CD14-positive monocyte (primary cell): ENCODE results near the gene MLLT10. TPM values are rescaled to one million over a fixed set of nuclear protein-coding genes. Genes with fewer than 3 reads are reported as not detected.

Experiments
- DNase-seq, 3 donors: peaks; one replicate each; pipeline ENCODE4 v3.0.0-alpha.2; 2011 to 2022
- H2AFZ ChIP-seq: 2 replicates; pipeline ENCODE4 v1.6.0; 2012; ENCODE audit warnings: mild to moderate bottlenecking, low read depth, low read length, inconsistent platforms; ENCODE audit not compliant: insufficient read depth, poor library complexity, severe bottlenecking
- H3K27ac ChIP-seq, 2 donors: 1 replicate in 1 of 2; 2 replicates in 1 of 2; pipeline ENCODE4 v1.5.1; 2012 to 2013; ENCODE audit warnings: low read length in 2 of 2, control low read depth in 1 of 2, inconsistent platforms in 1 of 2, low read depth in 1 of 2, mild to moderate bottlenecking in 1 of 2
- H3K27me3 ChIP-seq, 2 donors: one replicate each; pipeline versions ENCODE4 v1.6.0 to v1.6.1; 2011 to 2013; ENCODE audit warnings: low read length in 2 of 2; ENCODE audit not compliant: control insufficient read depth in 2 of 2, insufficient read depth in 2 of 2
- H3K36me3 ChIP-seq, 2 donors: replicated peaks in 1 of 2; 1 replicate in 1 of 2; 2 replicates in 1 of 2; pipeline versions ENCODE4 v1.5.1 to v1.6.1; 2012 to 2013; ENCODE audit warnings: low read length in 2 of 2, control low read depth in 1 of 2, inconsistent platforms in 1 of 2, mild to moderate bottlenecking in 1 of 2; ENCODE audit not compliant: insufficient read depth in 2 of 2, control insufficient read depth in 1 of 2
- H3K4me1 ChIP-seq, 2 donors: 1 replicate in 1 of 2; 2 replicates in 1 of 2; pipeline versions ENCODE4 v1.5.1 to v1.6.1; 2012 to 2013; ENCODE audit warnings: low read length in 2 of 2, control low read depth in 1 of 2, inconsistent platforms in 1 of 2, mild to moderate bottlenecking in 1 of 2, moderate library complexity in 1 of 2; ENCODE audit not compliant: insufficient read depth in 2 of 2, control insufficient read depth in 1 of 2
- H3K4me2 ChIP-seq: replicated peaks from 2 replicates; pipeline ENCODE3; 2012; ENCODE audit warnings: low read length, moderate library complexity, mild to moderate bottlenecking; ENCODE audit not compliant: poor library complexity, severe bottlenecking; ENCODE audit errors: extremely low read depth
- H3K4me3 ChIP-seq, 3 experiments: fragments of 200-600 bp in 1 of 3; sonication (generic) in 1 of 3; replicated peaks in 1 of 3; 1 replicate in 2 of 3; 2 replicates in 1 of 3; pipeline ENCODE4 v1.5.1; 2011 to 2013; ENCODE audit warnings: low read length in 3 of 3, mild to moderate bottlenecking in 3 of 3, control low read depth in 2 of 3, low read depth in 2 of 3, inconsistent platforms in 1 of 3, moderate library complexity in 1 of 3
- H3K79me2 ChIP-seq: 2 replicates; pipeline ENCODE4 v1.6.0; 2012; ENCODE audit warnings: mild to moderate bottlenecking, control low read depth, inconsistent platforms, low read length, moderate library complexity; ENCODE audit not compliant: insufficient read depth
- H3K9ac ChIP-seq: 2 replicates; pipeline ENCODE4 v1.6.0; 2017; ENCODE audit warnings: low read length, mild to moderate bottlenecking; ENCODE audit not compliant: insufficient read depth, poor library complexity, severe bottlenecking
- H3K9me3 ChIP-seq, 2 donors: replicated peaks in 1 of 2; 1 replicate in 1 of 2; 2 replicates in 1 of 2; pipeline versions ENCODE4 v1.5.1 to v1.6.1; 2012 to 2013; ENCODE audit warnings: low read length in 2 of 2, control low read depth in 1 of 2; ENCODE audit not compliant: control insufficient read depth in 1 of 2, insufficient read depth in 1 of 2
- H4K20me1 ChIP-seq: 2 replicates; pipeline ENCODE4 v1.6.0; 2012; ENCODE audit warnings: mild to moderate bottlenecking, low read length, control low read depth, moderate library complexity; ENCODE audit not compliant: insufficient read depth
- H3K27ac Mint-ChIP-seq, 7 donors: one replicate each; pipeline ENCODE4 v1.8.0; 2020; ENCODE audit warnings: mild to moderate bottlenecking in 7 of 7, mixed read lengths in 7 of 7, moderate library complexity in 6 of 7, inconsistent platforms in 2 of 7
- H3K27me3 Mint-ChIP-seq, 3 donors: one replicate each; pipeline ENCODE4 v1.8.0; 2021 to 2022; ENCODE audit warnings: low read depth in 3 of 3, mild to moderate bottlenecking in 3 of 3, mixed read lengths in 3 of 3, moderate library complexity in 3 of 3, inconsistent platforms in 1 of 3
- H3K36me3 Mint-ChIP-seq, 2 donors: one replicate each; pipeline ENCODE4 v1.8.0; 2020; ENCODE audit warnings: mixed read lengths in 2 of 2, inconsistent platforms in 1 of 2, mild to moderate bottlenecking in 1 of 2
- H3K4me1 Mint-ChIP-seq: one replicate; pipeline ENCODE4 v1.8.0; 2020; ENCODE audit warnings: mild to moderate bottlenecking, mixed read lengths
- H3K4me3 Mint-ChIP-seq, 2 donors: one replicate each; pipeline ENCODE4 v1.8.0; 2020; ENCODE audit warnings: mild to moderate bottlenecking in 2 of 2, mixed read lengths in 2 of 2, moderate library complexity in 1 of 2
- H3K9me3 Mint-ChIP-seq, 7 donors: one replicate each; pipeline ENCODE4 v1.8.0; 2020 to 2022; ENCODE audit warnings: mixed read lengths in 7 of 7, mild to moderate bottlenecking in 6 of 7, moderate library complexity in 6 of 7, inconsistent platforms in 2 of 7
- CTCF ChIP-seq: fragments of 200-600 bp; IDR thresholded peaks from one replicate; pipeline ENCODE4 v1.8.0; 2022; ENCODE audit warnings: antibody characterized with exemption, mild to moderate bottlenecking
- WGBS: methylation state at CpG from one replicate; pipeline ENCODE4 v1.1.5; 2013; ENCODE audit warnings: missing lambda C conversion rate; ENCODE audit not compliant: insufficient coverage; 5-methylcytosine and 5-hydroxymethylcytosine counted together
- intact Hi-C, 2 donors: fragments of 100-400 bp; cut with micrococcal nuclease; formaldehyde crosslinking; loops; one replicate each; pipeline versions ENCODE4 v1.15.0 to v1.15.1; 2023
- polyA plus RNA-seq, 3 donors: library from polyadenylated mRNA; depleted of rRNA in 1 of 3; unstranded in 2 of 3; stranded (reverse) in 1 of 3; fragments of 300-500 nt in 2 of 3; fragments of >200 nt in 1 of 3; fragmentation: Illumina TruSeq in 2 of 3; gene quantifications; 1 replicate in 2 of 3; 2 replicates in 1 of 3; pipeline ENCODE4 v1.2.3, GENCODE V29; 2012 to 2021

The MLLT10 gene
- polyA plus RNA-seq, 3 donors: 4.9 to 39.1 (median 7.5) TPM

GRCh38 chr10:21740989-21741388 lies 207.0 kb downstream of the MLLT10 start:
- H3K4me2 ChIP-seq: no peak overlapping the region
- WGBS: 100% methylated on average over 1 of the region's 4 CpGs
- H3K36me3 ChIP-seq: peaks cover 80 to 90% of the 10 kb centered on the region in 2 donors
- H3K4me1 Mint-ChIP-seq: peaks cover 10% of the 10 kb centered on the region
- H2AFZ ChIP-seq: no peak overlapping the region
- H3K9me3 Mint-ChIP-seq: peaks cover 0 to 8% (median 5%) of the 10 kb centered on the region in 7 donors
- H3K4me1 ChIP-seq: no peaks in the 10 kb centered on the region
- intact Hi-C loops: no loop called here
- H3K27me3 Mint-ChIP-seq: no peaks in the 10 kb centered on the region
- H3K27ac ChIP-seq: no peak overlapping the region
- no peak overlapping the region for H3K27ac Mint-ChIP-seq
- no peaks in the 10 kb centered on the region for H3K27me3 ChIP-seq
- peaks cover 74 to 82% of the 10 kb centered on the region in 2 donors for H3K36me3 Mint-ChIP-seq
- H3K9me3 ChIP-seq: peaks cover 0 to 3% of the 10 kb centered on the region in 2 donors
- no peak for DNase-seq
- no peak overlapping the region for H3K4me3 ChIP-seq
- H3K79me2 ChIP-seq: no peaks in the 10 kb centered on the region
- TF ChIP-seq CTCF: no peak
- peaks cover 7% of the 10 kb centered on the region for H4K20me1 ChIP-seq
- no peak overlapping the region for H3K9ac ChIP-seq
- no peak overlapping the region for H3K4me3 Mint-ChIP-seq

GRCh38 chr10:21742740-21743412 lies 208.8 kb downstream of the MLLT10 start:
- Mint-ChIP-seq H3K27ac (peak overlapping the region in 2 of 7 donors; percentile 58 to 67), H3K4me1 (peaks cover 2% of the 10 kb centered on the region)
- H3K79me2 ChIP-seq: no peaks in the 10 kb centered on the region

More at GRCh38 chr10:21742740-21743412, 208.8 kb downstream of the MLLT10 start:
- H3K4me2 ChIP-seq: no peak overlapping the region
- peaks cover 61 to 64% of the 10 kb centered on the region in 2 donors for H3K36me3 Mint-ChIP-seq
- H3K9me3 Mint-ChIP-seq: peaks cover 0 to 8% (median 5%) of the 10 kb centered on the region in 7 donors
- no peak overlapping the region for H2AFZ ChIP-seq
- intact Hi-C loops: no loop called here
- no peak for DNase-seq
- peaks cover 70 to 71% of the 10 kb centered on the region in 2 donors for H3K36me3 ChIP-seq
- no peak overlapping the region for H3K27ac ChIP-seq
- WGBS: 100% methylated on average over 1 of the region's 5 CpGs
- no peak for TF ChIP-seq CTCF
- H3K27me3 Mint-ChIP-seq: no peaks in the 10 kb centered on the region
- H3K4me3 Mint-ChIP-seq: no peak overlapping the region
- no peak overlapping the region for H3K4me3 ChIP-seq
- H4K20me1 ChIP-seq: peaks cover 7% of the 10 kb centered on the region
- no peaks in the 10 kb centered on the region for H3K4me1 ChIP-seq
- H3K27me3 ChIP-seq: no peaks in the 10 kb centered on the region
- H3K9me3 ChIP-seq: peaks cover 0 to 3% of the 10 kb centered on the region in 2 donors
- no peak overlapping the region for H3K9ac ChIP-seq
